ENCODE results near the gene HPCA.

The HPCA gene

DNA sequence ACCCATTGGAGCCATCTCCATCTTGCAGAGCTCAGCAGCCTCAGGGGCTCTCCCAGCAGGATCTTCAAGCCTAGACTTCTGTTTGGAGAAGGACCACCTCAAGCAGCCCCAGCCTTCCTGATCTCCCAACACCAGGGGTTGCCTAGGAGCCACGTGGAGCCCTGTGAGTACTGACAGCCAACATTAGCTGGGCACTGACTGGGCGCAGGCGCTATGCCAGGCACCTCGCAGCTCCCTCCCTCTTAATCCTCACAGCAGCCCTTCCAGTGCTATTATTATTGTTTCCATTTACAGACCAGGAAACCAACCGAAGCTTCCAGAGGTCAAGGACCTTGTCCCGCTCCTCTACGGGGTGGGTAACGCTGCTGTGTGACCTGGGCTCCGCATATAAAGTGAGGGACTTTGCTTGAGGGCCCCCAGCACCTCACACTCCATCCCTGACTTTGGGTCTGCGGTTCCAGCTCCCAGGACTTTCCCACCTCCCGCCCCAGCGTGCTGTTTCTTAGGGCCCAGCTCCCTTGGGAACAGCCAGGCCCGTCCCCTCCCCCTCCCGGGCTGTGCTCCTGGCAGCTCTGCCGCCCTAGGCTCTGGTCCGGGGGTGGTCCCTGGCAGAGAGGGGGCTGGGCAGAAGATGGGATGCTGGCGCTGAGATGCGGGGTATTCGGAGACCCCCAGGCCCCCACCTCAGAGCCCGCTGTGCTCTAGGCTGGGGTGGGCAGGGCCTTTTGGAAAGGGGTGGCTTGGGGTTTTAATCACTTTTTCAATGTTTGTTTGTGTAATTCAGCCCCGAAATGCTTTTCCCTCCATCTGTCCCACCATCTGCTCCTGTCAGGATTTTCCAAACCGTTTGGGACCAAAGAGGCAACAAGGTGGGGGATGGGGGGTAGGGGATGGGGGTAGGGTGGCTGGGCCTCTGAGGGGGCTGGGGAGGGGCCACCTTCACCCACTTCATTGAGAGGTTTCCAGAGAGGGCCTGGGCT is 4.1 kb upstream of the HPCA start:
- Histone ChIP-seq H3K27ac (ENCODE audit: low read length) (no peak overlapping the region), H3K9me3 (ENCODE audit: control insufficient read depth, insufficient read depth, low read length) (no peaks in the 10 kb centered on the region), H3K27me3 (ENCODE audit: control insufficient read depth, insufficient read depth, low read length) (no peaks in the 10 kb centered on the region; the same call in 1 of the 2 replicates), H3K36me3 (ENCODE audit: control insufficient read depth, insufficient read depth, low read length) (no peaks in the 10 kb centered on the region), H3K4me3 (ENCODE audit: low read length) (no peak overlapping the region), H3K4me1 (ENCODE audit: control insufficient read depth, insufficient read depth, low read length) (peaks cover 3% of the 10 kb centered on the region)
- DNase-seq (ENCODE audit: low read depth, low spot score), result no peak
- WGBS (ENCODE audit: insufficient coverage, insufficient read length), result no CpG with 5 or more reads among the region's 22 CpGs

DNA sequence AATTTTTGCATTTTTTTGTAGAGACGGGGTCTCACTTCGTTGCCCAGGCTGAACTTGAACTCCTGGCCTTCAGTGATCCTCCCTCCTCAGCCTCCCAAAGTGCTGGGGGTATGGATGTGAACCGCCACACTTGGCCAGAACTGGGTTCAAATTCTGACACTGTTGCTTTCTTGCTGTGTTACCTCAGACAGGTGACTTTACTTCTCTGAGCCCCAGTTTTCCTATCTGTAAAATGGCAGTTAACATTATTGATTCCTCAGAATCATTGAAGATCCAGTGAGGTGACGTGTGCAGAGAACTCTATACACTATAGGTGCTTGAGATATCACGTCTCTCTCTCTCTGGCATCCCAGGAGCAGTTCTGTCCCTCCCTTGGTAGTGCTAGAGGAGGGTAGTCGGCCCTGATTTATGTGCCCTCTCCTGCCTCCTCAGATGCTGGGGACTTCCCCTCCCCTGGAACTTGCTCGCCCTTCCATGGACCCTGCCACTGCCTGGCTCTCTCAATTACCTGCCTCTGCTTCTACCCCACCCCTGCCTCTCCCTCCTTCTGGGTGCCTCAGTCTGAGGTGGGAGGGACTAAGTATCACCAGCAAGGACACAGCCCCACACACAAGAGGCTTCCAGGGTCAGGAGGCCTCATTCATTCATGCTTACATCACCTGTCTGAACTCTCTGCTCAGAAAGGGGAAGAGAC is 2.8 kb upstream of the HPCA start:
- no peak for DNase-seq (ENCODE audit: low read depth, low spot score)
- no peak overlapping the region for H3K27ac ChIP-seq (ENCODE audit: low read length)
- H3K4me1 ChIP-seq (ENCODE audit: control insufficient read depth, insufficient read depth, low read length), result peaks cover 3% of the 10 kb centered on the region; the same call in 1 of the 2 replicates
- WGBS (ENCODE audit: insufficient coverage, insufficient read length), result no CpG with 5 or more reads among the region's 7 CpGs
- no peaks in the 10 kb centered on the region; the same call in 1 of the 2 replicates for H3K27me3 ChIP-seq (ENCODE audit: control insufficient read depth, insufficient read depth, low read length)
- H3K36me3 ChIP-seq (ENCODE audit: control insufficient read depth, insufficient read depth, low read length), result no peaks in the 10 kb centered on the region
- H3K4me3 ChIP-seq (ENCODE audit: low read length), result no peak overlapping the region
- no peaks in the 10 kb centered on the region for H3K9me3 ChIP-seq (ENCODE audit: control insufficient read depth, insufficient read depth, low read length)

DNA sequence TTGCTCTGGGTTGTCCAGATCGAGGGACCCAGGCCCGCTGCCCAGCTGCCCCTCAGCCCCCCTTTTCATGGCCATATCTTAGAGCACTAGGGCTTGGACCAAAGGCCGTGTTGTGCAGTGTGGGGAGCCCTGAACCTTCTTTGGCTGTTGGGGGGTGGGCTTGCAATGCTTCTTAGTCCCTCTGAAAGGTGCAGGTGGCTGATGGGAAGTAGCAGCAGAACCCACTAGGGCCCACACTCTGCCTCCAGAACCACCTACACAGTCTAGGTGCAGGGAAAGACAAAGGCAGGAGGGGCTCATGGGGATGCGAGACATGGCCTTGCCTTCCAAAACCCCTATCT is 2.3 kb upstream of the HPCA start:
- Histone ChIP-seq H3K9me3 (ENCODE audit: control insufficient read depth, insufficient read depth, low read length) (no peaks in the 10 kb centered on the region), H3K4me1 (ENCODE audit: control insufficient read depth, insufficient read depth, low read length) (peaks cover 3% of the 10 kb centered on the region; the same call in 1 of the 2 replicates), H3K4me3 (ENCODE audit: low read length) (no peak overlapping the region), H3K27ac (ENCODE audit: low read length) (no peak overlapping the region), H3K27me3 (ENCODE audit: control insufficient read depth, insufficient read depth, low read length) (no peaks in the 10 kb centered on the region; the same call in 1 of the 2 replicates), H3K36me3 (ENCODE audit: control insufficient read depth, insufficient read depth, low read length) (no peaks in the 10 kb centered on the region)
- DNase-seq (ENCODE audit: low read depth, low spot score), result no peak
- no CpG with 5 or more reads among the region's 4 CpGs for WGBS (ENCODE audit: insufficient coverage, insufficient read length)

GRCh38 chr1:32884726-32885125 is 1.6 kb upstream of the HPCA start:
- Histone ChIP-seq H3K27me3 (ENCODE audit: control insufficient read depth, insufficient read depth, low read length) (no peaks in the 10 kb centered on the region; the same call in 1 of the 2 replicates), H3K9me3 (ENCODE audit: control insufficient read depth, insufficient read depth, low read length) (no peaks in the 10 kb centered on the region), H3K4me1 (ENCODE audit: control insufficient read depth, insufficient read depth, low read length) (peaks cover 3% of the 10 kb centered on the region; the same call in 1 of the 2 replicates), H3K4me3 (ENCODE audit: low read length) (no peak overlapping the region), H3K27ac (ENCODE audit: low read length) (no peak overlapping the region), H3K36me3 (ENCODE audit: control insufficient read depth, insufficient read depth, low read length) (no peaks in the 10 kb centered on the region)
- no peak for DNase-seq (ENCODE audit: low read depth, low spot score)
- no CpG with 5 or more reads among the region's 12 CpGs for WGBS (ENCODE audit: insufficient coverage, insufficient read length)

- WGBS (ENCODE audit: insufficient coverage, insufficient read length), result no CpG with 5 or more reads among the region's 8 CpGs
- no peak overlapping the region for H3K4me3 ChIP-seq (ENCODE audit: low read length)
- H3K27ac ChIP-seq (ENCODE audit: low read length), result no peak overlapping the region
- H3K36me3 ChIP-seq (ENCODE audit: control insufficient read depth, insufficient read depth, low read length), result no peaks in the 10 kb centered on the region
- H3K27me3 ChIP-seq (ENCODE audit: control insufficient read depth, insufficient read depth, low read length), result no peaks in the 10 kb centered on the region; the same call in 1 of the 2 replicates
- peaks cover 3% of the 10 kb centered on the region; the same call in 1 of the 2 replicates for H3K4me1 ChIP-seq (ENCODE audit: control insufficient read depth, insufficient read depth, low read length)
- H3K9me3 ChIP-seq (ENCODE audit: control insufficient read depth, insufficient read depth, low read length), result no peaks in the 10 kb centered on the region
- no peak for DNase-seq (ENCODE audit: low read depth, low spot score)
Measured at GRCh38 chr1:32885676-32886003, 651 bp upstream of the HPCA start.

GRCh38 chr1:32886828-32887414 is 630 bp downstream of the HPCA start:
- no peaks in the 10 kb centered on the region for H3K9me3 ChIP-seq (ENCODE audit: control insufficient read depth, insufficient read depth, low read length)
- H3K27me3 ChIP-seq (ENCODE audit: control insufficient read depth, insufficient read depth, low read length), result no peaks in the 10 kb centered on the region; the same call in 1 of the 2 replicates
- H3K4me1 ChIP-seq (ENCODE audit: control insufficient read depth, insufficient read depth, low read length), result peaks cover 3% of the 10 kb centered on the region; the same call in 1 of the 2 replicates
- no peak overlapping the region for H3K4me3 ChIP-seq (ENCODE audit: low read length)
- no peaks in the 10 kb centered on the region for H3K36me3 ChIP-seq (ENCODE audit: control insufficient read depth, insufficient read depth, low read length)
- no CpG with 5 or more reads among the region's 19 CpGs for WGBS (ENCODE audit: insufficient coverage, insufficient read length)
- H3K27ac ChIP-seq (ENCODE audit: low read length), result no peak overlapping the region
- DNase-seq (ENCODE audit: low read depth, low spot score), result no peak

DNA sequence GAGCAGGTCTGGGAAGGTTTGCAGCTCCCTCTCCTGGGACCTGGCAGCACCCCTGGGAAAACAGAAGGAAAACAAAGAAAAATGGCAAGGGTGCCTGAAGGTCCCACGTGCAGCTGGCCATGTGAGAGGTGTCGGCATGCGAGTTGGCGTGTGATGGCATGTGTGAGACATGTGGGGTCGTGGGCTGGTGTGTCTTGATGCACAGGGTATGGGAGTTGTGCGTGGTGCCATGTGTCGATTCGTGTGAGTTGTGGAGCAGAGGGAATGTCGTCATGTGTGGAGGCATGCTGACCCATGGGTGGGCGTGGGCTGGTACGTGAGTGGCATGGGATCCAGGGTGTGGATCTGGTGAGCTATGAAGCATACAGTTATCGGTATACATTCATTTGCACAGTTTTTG is 1.3 kb downstream of the HPCA start:
- Histone ChIP-seq H3K9me3 (ENCODE audit: control insufficient read depth, insufficient read depth, low read length) (no peaks in the 10 kb centered on the region), H3K27ac (ENCODE audit: low read length) (no peak overlapping the region), H3K4me1 (ENCODE audit: control insufficient read depth, insufficient read depth, low read length) (peaks cover 6% of the 10 kb centered on the region), H3K27me3 (ENCODE audit: control insufficient read depth, insufficient read depth, low read length) (no peaks in the 10 kb centered on the region; the same call in 1 of the 2 replicates), H3K4me3 (ENCODE audit: low read length) (no peak overlapping the region), H3K36me3 (ENCODE audit: control insufficient read depth, insufficient read depth, low read length) (no peaks in the 10 kb centered on the region)
- WGBS (ENCODE audit: insufficient coverage, insufficient read length), result no CpG with 5 or more reads among the region's 12 CpGs
- no peak for DNase-seq (ENCODE audit: low read depth, low spot score)

GRCh38 chr1:32888134-32888533 is 1.8 kb downstream of the HPCA start:
- Histone ChIP-seq H3K4me1 (ENCODE audit: control insufficient read depth, insufficient read depth, low read length) (peaks cover 7% of the 10 kb centered on the region), H3K9me3 (ENCODE audit: control insufficient read depth, insufficient read depth, low read length) (no peaks in the 10 kb centered on the region), H3K27ac (ENCODE audit: low read length) (no peak overlapping the region), H3K36me3 (ENCODE audit: control insufficient read depth, insufficient read depth, low read length) (no peaks in the 10 kb centered on the region), H3K27me3 (ENCODE audit: control insufficient read depth, insufficient read depth, low read length) (no peaks in the 10 kb centered on the region; the same call in 1 of the 2 replicates), H3K4me3 (ENCODE audit: low read length) (no peak overlapping the region)
- no peak for DNase-seq (ENCODE audit: low read depth, low spot score)
- WGBS (ENCODE audit: insufficient coverage, insufficient read length), result no CpG with 5 or more reads among the region's 3 CpGs

DNA sequence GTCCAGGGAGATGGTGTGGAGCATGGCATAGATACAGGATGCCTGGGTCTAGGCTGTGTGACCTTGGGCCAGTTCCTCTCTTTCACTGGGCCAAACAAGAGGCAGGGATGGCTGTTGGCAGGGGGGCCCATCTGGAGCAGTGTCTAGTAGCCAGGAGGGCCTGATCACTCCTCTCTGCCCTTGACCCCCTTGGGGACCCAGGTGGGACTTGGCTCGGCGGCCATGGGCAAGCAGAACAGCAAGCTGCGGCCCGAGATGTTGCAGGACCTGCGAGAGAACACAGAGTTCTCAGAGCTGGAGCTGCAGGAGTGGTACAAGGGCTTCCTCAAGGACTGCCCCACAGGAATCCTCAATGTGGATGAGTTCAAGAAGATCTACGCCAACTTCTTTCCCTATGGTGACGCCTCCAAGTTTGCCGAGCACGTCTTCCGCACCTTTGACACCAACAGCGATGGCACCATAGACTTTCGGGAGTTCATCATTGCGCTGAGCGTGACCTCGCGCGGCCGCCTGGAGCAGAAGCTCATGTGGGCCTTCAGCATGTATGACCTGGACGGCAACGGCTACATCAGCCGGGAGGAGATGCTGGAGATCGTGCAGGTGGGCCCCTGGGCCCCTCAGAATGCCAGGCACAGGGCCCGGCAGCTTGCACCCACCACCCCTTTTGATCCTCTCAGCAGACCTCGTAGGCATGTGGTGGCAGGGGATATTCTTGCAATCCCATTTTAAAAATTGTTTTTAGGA is 2.6 kb downstream of the HPCA start:
- WGBS (ENCODE audit: insufficient coverage, insufficient read length), result no CpG with 5 or more reads among the region's 24 CpGs
- Histone ChIP-seq H3K4me1 (ENCODE audit: control insufficient read depth, insufficient read depth, low read length) (peaks cover 7% of the 10 kb centered on the region), H3K4me3 (ENCODE audit: low read length) (no peak overlapping the region), H3K27ac (ENCODE audit: low read length) (no peak overlapping the region), H3K27me3 (ENCODE audit: control insufficient read depth, insufficient read depth, low read length) (no peaks in the 10 kb centered on the region; the same call in 1 of the 2 replicates), H3K36me3 (ENCODE audit: control insufficient read depth, insufficient read depth, low read length) (no peaks in the 10 kb centered on the region), H3K9me3 (ENCODE audit: control insufficient read depth, insufficient read depth, low read length) (no peaks in the 10 kb centered on the region)
- DNase-seq (ENCODE audit: low read depth, low spot score), result no peak
